Spleen (tissue), 11 donors: ENCODE results near the gene RCOR3. TPM values are rescaled to one million over a fixed set of nuclear protein-coding genes. Genes with fewer than 3 reads are reported as not detected.
"Not testable (repeated sequence)": the region's sequence is repeated elsewhere in the genome, so short reads cannot be mapped to it uniquely, and the experiment has no call there.

Experiments used
- DNase-seq: peaks from one replicate; pipeline ENCODE4 v3.0.0-alpha.2; 2020
- H3K27ac ChIP-seq, 8 donors: fragments of 200-600 bp; sonication (generic) in 7 of 8; 1 replicate in 4 of 8; 2 replicates in 4 of 8; pipeline versions ENCODE4 v1.5.0 to v1.8.0; 2016 to 2021; ENCODE audit warnings: inconsistent platforms in 4 of 8, mild to moderate bottlenecking in 4 of 8, moderate library complexity in 1 of 8
- H3K27me3 ChIP-seq, 7 donors: fragments of 200-600 bp; sonication (generic) in 6 of 7; replicated peaks in 1 of 7; 1 replicate in 4 of 7; 2 replicates in 3 of 7; pipeline versions ENCODE4 v1.5.0 to v1.8.0; 2016 to 2021; ENCODE audit warnings: inconsistent platforms in 3 of 7, mild to moderate bottlenecking in 1 of 7
- H3K36me3 ChIP-seq, 6 donors: fragments of 200-600 bp; sonication (generic) in 5 of 6; 1 replicate in 4 of 6; 2 replicates in 2 of 6; pipeline versions ENCODE4 v1.5.0 to v1.8.0; 2016 to 2021; ENCODE audit warnings: inconsistent platforms in 2 of 6
- H3K4me1 ChIP-seq, 6 donors: fragments of 200-600 bp; sonication (generic) in 5 of 6; 1 replicate in 3 of 6; 2 replicates in 3 of 6; pipeline versions ENCODE4 v1.5.0 to v1.8.0; 2016 to 2021; ENCODE audit warnings: inconsistent platforms in 3 of 6
- H3K4me3 ChIP-seq, 8 donors: fragments of 200-600 bp; sonication (generic) in 7 of 8; 1 replicate in 4 of 8; 2 replicates in 4 of 8; pipeline versions ENCODE4 v1.5.0 to v1.8.0; 2016 to 2021; ENCODE audit warnings: inconsistent platforms in 4 of 8, mild to moderate bottlenecking in 4 of 8, moderate library complexity in 2 of 8
- H3K9me3 ChIP-seq, 8 donors: fragments of 200-600 bp; sonication (generic) in 7 of 8; 1 replicate in 4 of 8; 2 replicates in 4 of 8; pipeline versions ENCODE4 v1.5.0 to v1.8.0; 2016 to 2021; ENCODE audit warnings: inconsistent platforms in 4 of 8
- POLR2A ChIP-seq, 3 donors: fragments of 450-650 bp; IDR thresholded peaks; one replicate each; pipeline ENCODE4 v1.5.1; 2017; ENCODE audit warnings: antibody characterized with exemption in 3 of 3, mild to moderate bottlenecking in 1 of 3
- POLR2AphosphoS5 ChIP-seq, 3 donors: sonication (generic); formaldehyde crosslinking; IDR thresholded peaks; one replicate each; pipeline ENCODE4 v1.5.1; 2017; ENCODE audit warnings: antibody characterized with exemption in 3 of 3
- WGBS, 5 donors: extraction: QIAGEN DNeasy Blood & Tissue Kit in 3 of 5; methylation state at CpG; one replicate each; pipeline versions ENCODE4 v1.1.5 to v1.1.7; 2013 to 2018; 5-methylcytosine and 5-hydroxymethylcytosine counted together
- intact Hi-C: fragments of 100-400 bp; cut with DNase I; formaldehyde crosslinking; loops from one replicate; pipeline ENCODE4 v1.15.0; 2023; ENCODE audit warnings: low total_unique reads
- polyA plus RNA-seq, 3 donors: library from polyadenylated mRNA; stranded (reverse); fragments of 200-250 nt; gene quantifications; one replicate each; pipeline ENCODE4 v1.2.1, GENCODE V29; 2013
- total RNA-seq, 7 donors: library from RNA; depleted of rRNA in 3 of 7; stranded (reverse); fragments of >200 nt in 3 of 7; fragmentation: NEBNext Ultra II Directional in 4 of 7; extraction: Animal tissue kit (Norgen Biotek cat#: 25700) in 4 of 7; gene quantifications; one replicate each; pipeline versions ENCODE4 v1.1.0 to v1.2.1, GENCODE V29; 2016 to 2021
- TF ChIP-seq, protein P1 (sequence below), 11 experiments: fragments of 200-600 bp in 7 of 11; fragments of 450-650 bp in 4 of 11; sonication (generic) in 4 of 11; IDR thresholded peaks in 8 of 11; conservative IDR thresholded peaks in 3 of 11; 1 replicate in 7 of 11; 2 replicates in 4 of 11; pipeline versions ENCODE4 v1.4.0 to v1.8.0; 2016 to 2021; ENCODE audit warnings: antibody characterized with exemption in 11 of 11, inconsistent platforms in 4 of 11, mild to moderate bottlenecking in 1 of 11
- donor health status: healthy with polysubstance abuse.
- donor health status: DM: no; HTN: no; CAD: no; lungs with moderate emphysema.
- donor health status: DM: no; HTN: no; CAD: no.
- donor health status: Bipolar disorder and iron deficiency.
- donor health status: healthy.
- donor health status: DM: no; HTN: no; CAD: no.
- donor health status: DM: yes; HTN: yes; CAD: no.

The RCOR3 gene
- total and polyA plus RNA-seq, 10 donors, result 20.9 to 94.3 (median 66.3) TPM

DNA sequence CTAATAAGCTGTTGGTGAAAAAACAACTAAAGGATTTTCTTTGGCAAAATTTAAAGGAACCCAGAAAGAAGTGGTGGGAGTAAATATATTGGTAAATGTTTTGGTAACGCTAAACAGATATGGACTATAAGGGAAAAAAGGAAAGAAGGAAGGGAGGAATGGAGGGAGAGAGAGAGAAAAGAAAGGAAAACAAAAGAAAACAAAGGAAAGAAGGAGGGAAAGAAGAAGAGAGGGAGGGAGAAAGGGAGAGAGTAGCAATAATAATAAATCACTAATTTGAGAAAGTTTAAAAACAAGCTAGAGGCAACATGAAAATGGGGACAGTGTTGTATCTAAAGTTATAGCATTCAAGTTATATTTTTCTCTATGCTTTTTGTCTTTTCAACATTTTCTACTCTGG is 43.6 kb upstream of the RCOR3 start:
- TF ChIP-seq, protein P1, sequence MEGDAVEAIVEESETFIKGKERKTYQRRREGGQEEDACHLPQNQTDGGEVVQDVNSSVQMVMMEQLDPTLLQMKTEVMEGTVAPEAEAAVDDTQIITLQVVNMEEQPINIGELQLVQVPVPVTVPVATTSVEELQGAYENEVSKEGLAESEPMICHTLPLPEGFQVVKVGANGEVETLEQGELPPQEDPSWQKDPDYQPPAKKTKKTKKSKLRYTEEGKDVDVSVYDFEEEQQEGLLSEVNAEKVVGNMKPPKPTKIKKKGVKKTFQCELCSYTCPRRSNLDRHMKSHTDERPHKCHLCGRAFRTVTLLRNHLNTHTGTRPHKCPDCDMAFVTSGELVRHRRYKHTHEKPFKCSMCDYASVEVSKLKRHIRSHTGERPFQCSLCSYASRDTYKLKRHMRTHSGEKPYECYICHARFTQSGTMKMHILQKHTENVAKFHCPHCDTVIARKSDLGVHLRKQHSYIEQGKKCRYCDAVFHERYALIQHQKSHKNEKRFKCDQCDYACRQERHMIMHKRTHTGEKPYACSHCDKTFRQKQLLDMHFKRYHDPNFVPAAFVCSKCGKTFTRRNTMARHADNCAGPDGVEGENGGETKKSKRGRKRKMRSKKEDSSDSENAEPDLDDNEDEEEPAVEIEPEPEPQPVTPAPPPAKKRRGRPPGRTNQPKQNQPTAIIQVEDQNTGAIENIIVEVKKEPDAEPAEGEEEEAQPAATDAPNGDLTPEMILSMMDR (IDR thresholded peaks at IDR 0.05 in 8 of 11, conservative IDR thresholded peaks at IDR 0.05 in 3 of 11), result no peak
- TF ChIP-seq POLR2A (IDR thresholded peaks at IDR 0.05) (no peak), POLR2AphosphoS5 (IDR thresholded peaks at IDR 0.05) (no peak)
- H3K9me3 ChIP-seq, result no peaks in the 10 kb centered on the region
- H3K4me3 ChIP-seq, result no peak overlapping the region
- H3K27ac ChIP-seq, result no peak overlapping the region
- WGBS, 5 donors, result 96 to 99% (median 97%) methylated on average over 1 of the region's 1 CpG
- no peaks in the 10 kb centered on the region for H3K36me3 ChIP-seq
- intact Hi-C loops, result no loop called here
- DNase-seq, result no peak
- no peaks in the 10 kb centered on the region for H3K4me1 ChIP-seq
- peaks cover 0 to 4% (median 0%) of the 10 kb centered on the region in 7 donors for H3K27me3 ChIP-seq

DNA sequence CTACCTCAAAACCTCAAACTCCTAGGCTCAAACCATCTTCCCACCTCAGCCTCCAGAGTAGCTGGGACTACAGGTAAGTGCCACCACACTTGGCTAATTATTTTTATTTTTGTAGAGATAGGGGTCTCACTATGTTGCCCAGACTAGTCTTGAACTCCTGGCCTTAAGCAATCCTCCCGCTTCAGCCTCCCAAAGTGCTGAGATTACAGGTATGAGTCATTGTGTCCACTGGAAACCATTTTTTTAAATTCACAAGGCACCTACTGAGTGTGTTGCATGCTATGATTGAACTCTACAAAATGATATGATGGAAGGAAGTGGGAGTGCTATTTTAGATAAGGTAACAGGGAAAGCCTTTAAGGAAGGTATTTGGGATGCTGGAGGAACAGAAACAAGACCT is 41.8 kb upstream of the RCOR3 start:
- no peaks in the 10 kb centered on the region for H3K9me3 ChIP-seq
- WGBS, 5 donors, result 94 to 100% (median 100%) methylated on average over 1 of the region's 1 CpG
- no peak for DNase-seq
- H3K27me3 ChIP-seq, result peaks cover 0 to 4% (median 0%) of the 10 kb centered on the region in 7 donors
- no peaks in the 10 kb centered on the region for H3K36me3 ChIP-seq
- no peak overlapping the region for H3K4me3 ChIP-seq
- intact Hi-C loops, result no loop called here
- H3K4me1 ChIP-seq, result no peaks in the 10 kb centered on the region
- no peak for TF ChIP-seq POLR2A (IDR thresholded peaks at IDR 0.05)
- TF ChIP-seq, protein P1 (IDR thresholded peaks at IDR 0.05 in 8 of 11, conservative IDR thresholded peaks at IDR 0.05 in 3 of 11), result no peak
- no peak for TF ChIP-seq POLR2AphosphoS5 (IDR thresholded peaks at IDR 0.05)
- H3K27ac ChIP-seq, result no peak overlapping the region

DNA sequence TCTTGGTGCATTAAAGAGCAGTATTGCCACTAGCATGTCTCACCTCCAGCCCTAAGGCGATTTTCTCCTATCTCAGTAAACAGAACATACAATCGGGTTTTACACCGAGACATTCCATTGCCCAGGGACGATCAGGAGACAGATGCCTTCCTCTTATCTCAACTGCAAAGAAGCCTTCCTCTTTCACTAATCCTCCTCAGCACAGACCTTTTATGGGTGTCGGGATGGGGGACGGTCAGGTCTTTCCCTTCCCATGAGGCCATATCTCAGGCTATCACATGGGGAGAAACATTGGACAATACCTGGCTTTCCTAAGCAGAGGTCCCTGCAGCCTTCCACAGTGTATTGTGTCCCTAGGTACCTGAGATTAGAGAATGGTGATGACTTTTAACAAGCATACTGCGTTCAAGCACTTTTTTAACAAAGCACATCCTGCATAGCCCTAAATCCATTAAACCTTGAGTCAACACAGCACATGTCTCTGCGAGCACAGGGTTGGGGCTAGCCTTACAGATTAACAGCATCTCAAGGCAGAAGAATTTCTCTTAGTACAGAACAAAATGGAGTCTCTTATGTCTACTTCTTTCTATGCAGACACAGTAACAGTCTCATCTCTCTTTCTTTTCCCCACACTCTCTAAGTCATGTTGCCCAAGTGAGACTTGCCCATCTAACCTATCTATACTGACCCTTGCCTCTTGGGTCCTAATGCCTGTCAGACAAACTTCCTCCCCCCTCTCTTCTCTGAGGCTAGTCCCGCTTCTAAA is 36.5 kb upstream of the RCOR3 start:
- H3K36me3 ChIP-seq, H3K27ac ChIP-seq, intact Hi-C loops, DNase-seq, H3K27me3 ChIP-seq, H3K9me3 ChIP-seq, H3K4me1 ChIP-seq, H3K4me3 ChIP-seq: not testable (repeated sequence)
- 82 to 90% (median 87%) methylated on average over 9 of the region's 9 CpGs for WGBS, 5 donors

DNA sequence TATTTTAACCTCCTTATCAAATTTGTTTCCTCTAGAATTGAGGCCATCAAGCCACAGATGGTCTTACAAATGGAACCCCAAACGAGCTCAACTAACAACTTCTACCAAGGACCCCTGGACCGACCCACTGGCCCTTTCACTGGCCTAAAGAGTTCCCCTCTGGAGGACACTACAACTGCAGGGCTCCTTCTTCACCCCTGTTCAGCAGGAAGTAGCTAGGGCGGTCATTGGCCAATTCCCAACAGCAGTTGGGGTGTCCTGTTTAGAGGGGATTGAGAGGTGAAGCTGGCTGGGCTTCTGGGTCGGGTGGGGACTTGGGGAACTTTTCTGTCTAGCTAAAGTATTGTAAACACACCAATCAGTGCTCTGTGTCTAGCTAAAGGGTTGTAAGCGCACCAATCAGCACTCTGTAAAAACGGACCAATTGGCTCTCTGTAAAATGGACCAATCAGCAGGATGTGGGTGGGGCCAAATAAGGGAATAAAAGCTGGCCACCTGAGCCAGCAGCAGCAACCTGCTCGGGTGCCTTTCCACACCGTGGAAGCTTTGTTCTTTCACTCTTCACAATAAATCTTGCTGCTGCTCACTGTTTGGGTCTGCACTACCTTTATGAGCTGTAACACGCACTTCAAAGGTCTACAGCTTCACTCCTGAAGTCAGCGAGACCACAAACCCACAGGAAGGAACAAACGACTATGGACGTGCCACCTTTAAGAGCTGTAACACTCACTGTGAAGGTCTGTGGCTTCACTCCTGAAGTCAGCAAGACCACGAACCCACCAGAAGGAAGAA is 30.4 kb upstream of the RCOR3 start:
- WGBS, 5 donors, result 48 to 70% (median 52%) methylated on average over 13 of the region's 13 CpGs
- DNase-seq, H3K36me3 ChIP-seq, H3K27me3 ChIP-seq, H3K4me3 ChIP-seq, intact Hi-C loops, H3K9me3 ChIP-seq: not testable (repeated sequence)
- Histone ChIP-seq H3K4me1 (peaks cover 0 to 11% (median 0%) of the 10 kb centered on the region in 6 donors), H3K27ac (peak overlapping the region in 1 of 8 donors; percentile 19)
- peak in 1 of 3 donors; percentile 29 for TF ChIP-seq POLR2AphosphoS5 (IDR thresholded peaks at IDR 0.05)

DNA sequence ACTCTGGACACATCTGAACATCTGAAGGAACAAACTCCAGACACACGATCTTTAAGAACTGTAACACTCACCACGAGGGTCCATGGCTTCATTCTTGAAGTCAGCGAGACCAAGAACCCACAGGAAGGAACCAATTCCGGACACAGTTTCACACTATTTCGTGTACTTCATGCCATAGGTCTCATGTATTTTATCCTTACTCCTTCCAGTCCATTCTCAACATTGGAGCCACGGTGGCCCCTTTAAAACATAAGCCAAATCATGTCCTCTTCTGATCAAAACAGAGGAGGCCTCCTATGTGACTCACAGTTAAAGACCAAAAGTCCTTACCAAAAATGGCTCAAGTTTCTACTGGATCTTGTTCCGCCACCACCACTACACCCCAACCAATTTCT is 29.8 kb upstream of the RCOR3 start:
- no peak overlapping the region for H3K4me3 ChIP-seq
- H3K36me3 ChIP-seq, result no peaks in the 10 kb centered on the region
- intact Hi-C loops, result no loop called here
- 34 to 68% (median 41%) methylated on average over 7 of the region's 7 CpGs for WGBS, 5 donors
- H3K27me3 ChIP-seq, result no peaks in the 10 kb centered on the region
- H3K9me3 ChIP-seq, result no peaks in the 10 kb centered on the region
- H3K27ac ChIP-seq, result no peak overlapping the region
- no peak for DNase-seq
- TF ChIP-seq POLR2A (IDR thresholded peaks at IDR 0.05) (no peak), POLR2AphosphoS5 (IDR thresholded peaks at IDR 0.05) (no peak)
- TF ChIP-seq, protein P1 (IDR thresholded peaks at IDR 0.05 in 8 of 11, conservative IDR thresholded peaks at IDR 0.05 in 3 of 11), result no peak
- H3K4me1 ChIP-seq, result peaks cover 0 to 11% (median 0%) of the 10 kb centered on the region in 6 donors
